ENCODE data around the gene BLOC1S3.

Gene BLOC1S3

DNA sequence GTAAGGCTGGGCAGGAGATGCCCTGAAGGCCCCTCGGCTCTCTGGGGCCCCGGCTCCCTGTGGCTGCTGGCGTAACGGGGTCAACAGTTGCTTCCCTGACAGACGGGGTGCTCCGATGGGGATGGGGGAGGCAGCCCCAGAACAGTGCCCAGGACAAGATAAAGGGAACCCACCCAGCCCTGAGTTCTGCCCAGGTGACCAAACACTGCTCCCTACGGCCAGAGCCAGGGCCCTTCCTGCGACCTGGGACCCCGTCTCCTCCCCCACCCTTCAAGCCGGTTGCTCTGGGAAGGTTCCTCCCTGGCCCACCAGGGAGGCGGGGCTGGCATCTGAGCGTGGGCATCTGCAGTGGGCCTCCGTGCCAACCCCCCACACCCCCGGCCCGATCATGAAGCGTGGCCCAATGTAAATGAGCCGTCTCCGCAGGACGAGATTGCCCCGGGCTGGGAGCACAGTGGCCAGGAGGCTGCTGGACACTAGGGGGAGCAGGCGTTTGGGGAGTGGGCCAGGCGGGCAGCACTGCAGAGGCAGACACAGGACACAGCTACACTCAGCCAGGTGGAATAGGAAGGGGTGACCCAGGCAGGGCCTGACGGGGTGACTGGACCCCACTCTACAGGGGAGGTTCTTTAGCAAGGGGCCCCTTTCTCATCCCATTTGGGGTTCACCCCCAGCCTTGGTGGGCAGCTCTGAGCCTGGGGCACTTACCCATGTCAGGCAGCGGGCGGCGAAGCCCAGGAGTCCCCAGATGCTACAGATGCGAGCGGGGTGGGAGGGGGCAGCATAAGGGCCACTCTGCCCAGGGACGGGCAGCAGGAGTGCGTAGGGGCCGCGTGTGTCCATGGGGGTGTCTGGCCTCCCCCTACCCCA, 16.6 kb upstream of the BLOC1S3 start:
- DNase-seq (ENCODE audit: low read depth in 2 of 2) = no peak

DNA sequence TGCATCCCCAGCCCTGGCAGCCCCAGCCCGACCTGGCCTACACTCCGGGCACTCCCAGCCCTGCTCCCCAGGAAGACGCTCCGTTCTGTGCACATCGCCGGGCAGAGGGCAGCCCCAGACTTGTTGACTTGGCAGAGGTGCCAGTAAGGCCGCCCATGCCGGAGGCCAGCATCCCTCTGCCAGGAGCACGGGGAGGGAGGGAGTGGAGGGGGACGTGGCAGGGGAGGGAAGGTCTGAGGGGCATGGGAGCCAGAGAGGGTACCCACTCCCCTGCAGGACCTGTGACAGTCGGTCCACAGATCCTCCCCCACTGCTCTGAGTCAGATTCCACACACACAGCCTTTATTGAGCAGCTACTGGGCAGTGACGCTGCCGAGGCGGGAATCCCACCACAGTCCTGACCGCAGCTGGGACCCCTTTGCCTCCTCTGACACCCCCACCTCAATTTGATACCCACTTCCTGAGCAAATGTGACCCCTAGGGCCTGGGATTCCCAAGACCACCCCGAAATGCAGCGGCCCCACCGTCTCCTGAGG, 15.9 kb upstream of the BLOC1S3 start:
- DNase-seq (ENCODE audit: low read depth in 2 of 2) = no peak

DNA sequence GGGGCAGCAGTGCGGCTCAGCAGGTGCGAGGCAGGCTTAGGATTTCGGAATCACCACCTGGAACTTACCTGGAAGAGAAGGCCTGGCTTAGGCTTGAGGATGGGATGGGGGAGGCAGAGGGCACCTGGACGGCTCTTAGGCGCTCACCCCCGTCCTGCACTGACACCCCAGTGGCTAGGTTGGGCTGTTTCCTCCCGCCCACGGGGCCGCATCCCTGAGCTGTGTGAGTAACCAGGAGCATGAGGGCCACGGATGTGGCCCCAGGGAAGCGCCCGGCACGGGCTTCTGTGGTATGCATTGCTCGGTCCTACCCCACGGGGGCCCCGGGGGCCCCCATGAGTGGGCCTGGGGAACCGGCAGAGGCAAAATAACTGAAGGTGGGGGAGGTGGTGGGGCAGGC, 15.4 kb upstream of the BLOC1S3 start:
- no peak for DNase-seq (ENCODE audit: low read depth in 2 of 2)

DNA sequence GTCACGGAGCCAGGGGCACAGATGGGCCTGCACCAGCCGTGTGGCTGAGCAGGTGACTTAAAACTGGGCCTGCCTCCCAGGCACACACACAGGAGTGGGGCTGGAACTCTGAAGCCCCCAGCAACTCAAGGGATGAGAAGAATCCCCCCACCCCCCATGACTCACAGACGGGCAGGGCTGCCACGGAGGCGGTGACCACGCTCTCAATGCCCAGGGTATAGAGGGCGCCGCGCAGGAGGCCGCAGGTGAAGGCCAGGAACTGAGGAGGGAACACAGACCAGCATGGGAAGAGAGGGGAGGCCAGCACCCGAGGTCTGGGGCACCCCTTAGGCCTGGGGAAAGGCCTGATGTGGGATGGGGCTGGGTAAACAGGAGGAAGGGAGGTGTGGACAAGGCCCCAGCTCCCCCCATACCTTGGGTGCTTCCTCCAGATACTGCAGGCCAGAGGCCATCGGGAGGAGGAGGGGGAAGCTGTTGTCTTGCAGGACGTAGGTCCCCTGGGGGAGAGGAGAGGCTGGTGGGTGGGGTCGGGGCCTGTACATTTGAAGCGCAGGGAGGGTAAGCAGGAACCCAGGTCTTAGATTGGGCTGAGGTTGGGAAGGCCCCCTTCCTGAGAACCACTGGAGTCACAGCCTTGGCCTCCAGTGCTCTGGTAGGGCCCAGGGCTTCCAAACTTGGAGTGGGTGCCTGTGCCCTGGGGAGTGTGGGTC, 14.7 kb upstream of the BLOC1S3 start:
- DNase-seq (ENCODE audit: low read depth in 2 of 2) = no peak

DNA sequence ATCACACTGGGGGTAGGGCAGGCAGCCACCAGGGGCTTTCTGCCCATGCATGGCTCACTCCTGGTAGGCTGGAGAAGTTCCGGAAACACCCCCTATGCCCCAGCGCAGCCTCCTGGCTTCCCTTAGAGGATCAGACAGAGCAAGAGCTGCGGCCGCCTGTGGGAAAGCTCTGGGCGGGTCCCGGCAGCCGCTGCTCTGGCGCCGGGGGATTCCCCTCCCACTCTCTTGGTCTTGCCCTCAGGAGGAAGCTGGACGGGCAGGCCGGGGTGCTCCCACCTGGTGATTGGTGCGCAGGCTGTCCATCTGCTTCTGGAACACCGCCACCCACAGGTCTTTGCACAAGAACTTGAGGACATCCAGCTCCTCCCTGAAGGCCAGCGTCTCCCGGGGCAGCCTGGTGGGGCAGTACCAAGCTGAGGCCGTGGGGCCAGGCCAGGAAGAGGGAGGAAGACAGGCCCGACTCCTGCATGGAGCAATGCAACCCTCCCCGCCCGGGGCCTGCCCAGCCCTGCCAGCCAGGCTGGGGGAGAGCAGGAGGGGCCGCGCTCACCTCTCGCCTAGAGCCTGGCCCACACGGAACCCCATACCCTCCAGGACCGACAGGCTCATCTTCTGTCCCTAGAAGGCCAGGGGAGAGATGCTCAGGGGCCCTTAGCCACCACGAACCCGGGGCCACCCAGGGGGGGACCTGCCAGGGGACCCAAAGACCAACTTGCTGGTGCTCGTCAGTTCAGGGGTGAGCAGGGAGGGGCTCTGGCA, 13.8 kb upstream of the BLOC1S3 start:
- peak; percentile 42 to 68 for DNase-seq (ENCODE audit: low read depth in 2 of 2)

DNA sequence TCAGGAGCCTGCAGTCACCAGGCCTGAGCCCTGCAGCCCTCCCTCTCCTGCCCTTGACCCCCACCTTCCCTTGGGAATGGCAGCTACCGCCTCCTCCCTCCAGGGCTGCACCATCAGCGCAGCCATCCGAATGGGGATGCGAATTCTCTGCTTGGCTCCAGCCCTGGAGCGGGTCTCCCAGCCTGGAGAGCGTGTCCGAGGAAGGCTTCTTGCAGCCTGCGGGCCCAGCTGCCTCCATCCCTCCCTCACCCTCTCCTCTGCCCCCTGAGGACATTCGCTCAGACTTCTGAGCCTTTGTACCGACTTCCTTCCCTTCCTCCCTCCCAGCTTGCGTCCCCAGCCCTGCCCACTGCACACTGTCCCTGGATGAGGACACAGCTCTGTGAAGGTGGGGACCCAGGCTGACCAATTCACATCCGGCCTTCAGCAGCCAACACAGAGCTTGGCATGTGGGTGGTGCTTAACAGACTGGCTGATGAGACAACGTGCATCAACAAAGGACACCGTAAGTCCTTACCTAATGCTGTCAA, 11.8 kb upstream of the BLOC1S3 start:
- no peak for DNase-seq (ENCODE audit: low read depth in 2 of 2)

DNA sequence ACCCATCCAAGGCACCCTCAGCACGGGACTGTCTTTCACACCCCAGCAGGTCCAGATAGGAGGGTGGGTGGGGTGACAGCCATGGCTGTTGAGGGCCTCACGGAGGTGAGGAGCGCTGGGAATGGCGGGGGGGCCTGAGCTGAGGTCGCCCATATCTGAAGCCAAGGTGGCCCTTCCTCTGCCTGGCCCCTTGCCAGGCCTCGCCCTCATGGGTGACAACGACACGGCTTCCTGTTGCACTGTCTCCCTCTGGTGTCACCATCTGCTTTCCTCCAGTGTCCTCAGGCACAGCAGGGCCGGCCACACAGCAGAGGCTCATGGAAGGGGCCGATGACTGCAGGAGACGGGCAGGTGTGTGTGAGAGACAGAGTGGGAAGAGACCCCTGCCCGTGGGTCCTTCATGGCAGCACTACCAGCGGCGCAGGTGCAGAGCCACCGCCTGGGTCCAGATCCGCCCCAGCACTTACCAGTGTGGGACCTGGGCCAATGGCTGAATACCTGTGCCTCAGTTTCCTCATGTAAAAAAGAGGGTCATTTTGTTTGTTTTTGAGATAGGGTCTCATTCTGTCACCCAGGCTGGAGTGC, 9.7 kb upstream of the BLOC1S3 start:
- DNase-seq (ENCODE audit: low read depth in 2 of 2) = no peak

DNA sequence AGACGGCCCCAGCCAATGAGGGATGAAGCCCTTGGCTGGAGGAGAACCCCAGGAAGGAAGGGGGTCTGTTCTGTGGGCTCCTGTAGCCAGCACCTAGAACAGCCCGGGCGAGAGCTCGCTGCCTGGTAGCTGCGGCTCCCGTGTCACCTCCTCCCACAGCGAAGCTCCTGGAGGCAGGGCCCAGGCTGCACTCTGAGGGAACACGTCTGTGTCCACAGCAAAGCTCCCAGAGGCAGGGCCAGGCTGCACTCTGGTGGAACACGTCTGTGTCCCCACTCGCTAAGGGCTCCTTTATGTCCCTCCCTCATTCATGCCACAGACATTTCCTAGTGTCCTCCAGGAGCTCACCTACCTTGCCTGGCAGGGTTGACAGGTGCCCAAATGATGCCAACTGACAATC, 9.0 kb upstream of the BLOC1S3 start:
- no peak for DNase-seq (ENCODE audit: low read depth in 2 of 2)

DNA sequence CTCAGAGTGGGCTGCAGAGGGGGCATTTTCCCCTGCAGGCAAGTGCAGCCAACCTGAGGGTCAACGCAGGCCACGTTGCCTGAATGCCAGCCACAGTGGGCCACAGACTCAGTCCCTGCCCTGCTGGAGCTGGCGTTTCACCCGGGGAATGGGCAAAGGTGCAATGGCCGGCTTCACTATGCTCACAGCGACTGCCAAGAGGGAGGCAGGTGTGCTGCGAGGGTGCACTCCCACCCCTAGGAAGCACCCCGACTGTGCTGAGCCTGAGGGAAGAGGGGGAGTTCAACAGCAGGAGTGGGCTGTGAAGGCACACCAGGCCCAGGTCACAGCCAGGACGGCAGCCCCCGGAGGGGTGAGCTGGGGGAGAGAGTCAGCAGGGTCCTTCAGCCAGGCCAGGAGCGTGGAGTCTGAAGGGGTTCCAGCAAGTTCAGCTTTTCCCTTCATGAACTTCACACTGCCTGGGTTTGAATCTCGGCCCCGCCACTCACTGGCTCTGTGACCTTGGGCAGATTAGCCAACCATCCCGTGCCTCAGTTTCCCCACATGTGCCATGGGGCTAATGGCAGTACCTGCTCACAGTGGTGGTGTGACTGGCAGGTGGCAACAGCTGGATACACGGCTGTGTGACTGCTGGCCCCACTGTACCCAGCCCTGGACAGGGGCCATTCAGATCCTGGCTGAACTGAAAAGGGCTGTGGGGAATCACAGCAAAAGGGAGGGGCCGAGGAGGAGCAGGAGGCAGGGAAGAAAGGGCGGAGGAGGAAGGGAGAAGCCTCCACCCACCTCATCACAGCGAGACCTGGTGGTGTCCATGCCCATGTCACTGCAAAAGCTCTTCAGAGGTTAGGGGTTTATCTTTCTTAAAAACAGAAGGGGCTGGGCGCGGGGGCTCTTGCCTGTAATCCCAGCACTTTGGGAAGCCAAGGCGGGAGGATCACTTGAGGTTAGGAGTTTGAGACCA, 8.2 kb upstream of the BLOC1S3 start:
- no peak for DNase-seq (ENCODE audit: low read depth in 2 of 2)

DNA sequence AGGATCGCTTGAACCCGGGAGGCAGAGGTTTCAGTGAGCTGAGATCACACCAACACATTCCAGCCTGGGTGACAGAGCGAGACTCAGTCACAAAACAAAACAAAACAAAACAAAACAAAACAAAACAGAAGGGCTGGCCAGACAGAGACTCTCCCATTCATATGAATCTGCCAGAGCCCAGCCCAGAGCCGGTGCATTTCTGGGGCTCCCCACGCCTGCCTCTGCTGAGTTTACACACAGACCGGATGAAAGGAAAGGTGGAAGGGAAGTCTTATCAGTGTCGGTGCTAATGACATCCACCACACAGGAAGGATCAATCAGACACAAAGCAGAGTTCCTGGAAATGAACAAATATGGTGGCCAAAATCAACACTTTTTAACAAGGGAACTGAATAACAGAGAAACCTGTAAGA, 7.4 kb upstream of the BLOC1S3 start:
- no peak for DNase-seq (ENCODE audit: low read depth in 2 of 2)

DNA sequence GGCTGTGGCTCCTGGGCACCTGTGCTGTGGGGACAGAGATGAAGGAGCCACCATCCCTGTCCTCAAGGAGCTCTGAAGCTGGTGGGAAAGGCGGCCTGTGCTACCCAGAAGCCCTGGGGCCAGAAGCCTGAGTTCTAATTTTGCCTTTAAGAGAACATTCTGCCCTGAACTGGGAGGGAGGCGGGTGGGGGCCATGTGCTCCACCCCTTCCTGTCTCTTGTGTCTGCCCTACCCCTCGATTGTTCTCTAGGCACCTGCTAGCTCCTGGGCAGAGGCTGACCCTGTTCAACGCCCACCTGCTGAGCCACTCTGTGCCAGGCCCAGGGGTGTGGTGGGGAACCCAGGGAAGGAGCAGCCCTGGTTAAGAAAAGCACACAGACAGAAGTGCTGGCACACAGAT, 6.4 kb upstream of the BLOC1S3 start:
- DNase-seq (ENCODE audit: low read depth in 2 of 2) = no peak

DNA sequence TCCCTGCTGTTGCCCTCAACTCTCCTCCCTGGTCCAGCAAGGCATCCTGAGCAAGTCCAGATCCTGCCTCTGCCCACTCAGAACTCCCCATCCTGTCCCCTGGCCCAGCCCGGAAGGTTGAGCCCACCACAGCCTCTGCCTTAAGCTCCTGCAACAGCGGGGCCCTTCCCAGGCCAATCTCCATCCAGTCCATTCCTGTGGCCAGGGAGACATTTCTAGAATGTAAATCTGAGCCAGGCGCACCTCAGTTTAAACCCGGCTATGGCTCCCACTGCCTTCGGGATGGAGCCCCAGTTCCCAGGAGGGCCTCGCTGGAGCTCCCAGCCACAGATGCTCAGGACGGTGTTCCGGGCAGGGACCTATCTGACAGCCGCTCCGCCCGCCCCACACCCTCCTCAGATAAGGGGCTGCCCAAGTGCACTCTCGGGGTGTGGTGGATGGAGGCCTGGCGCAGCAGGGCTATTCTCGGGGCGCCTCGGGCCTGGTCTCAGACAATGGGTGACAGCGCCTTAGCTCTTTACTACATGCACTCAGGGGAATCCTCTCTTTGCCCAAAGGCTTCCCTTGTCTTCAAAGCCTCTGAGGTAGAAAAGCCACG, 5.9 kb upstream of the BLOC1S3 start:
- no peak for DNase-seq (ENCODE audit: low read depth in 2 of 2)

DNA sequence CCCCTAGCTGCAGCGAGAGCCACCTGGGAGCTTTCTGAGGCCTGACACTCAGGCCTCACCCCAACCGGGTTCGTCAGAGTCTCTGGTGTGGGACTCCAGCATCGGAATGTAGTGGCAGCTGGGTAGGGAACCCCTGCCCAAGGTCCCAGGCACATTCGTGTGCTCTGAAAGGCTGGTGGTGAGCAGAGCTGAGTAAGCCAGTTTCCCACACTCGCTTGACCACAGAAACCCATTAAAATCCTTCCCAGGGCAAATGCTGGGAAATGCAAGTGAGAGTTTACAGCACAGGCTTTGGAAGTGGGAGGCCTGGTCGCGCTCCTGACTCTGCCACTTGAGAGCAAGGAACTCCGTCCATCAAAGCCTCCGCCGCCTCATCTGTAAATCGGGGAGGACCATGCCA, 4.8 kb upstream of the BLOC1S3 start:
- DNase-seq (ENCODE audit: low read depth in 2 of 2) = no peak

DNA sequence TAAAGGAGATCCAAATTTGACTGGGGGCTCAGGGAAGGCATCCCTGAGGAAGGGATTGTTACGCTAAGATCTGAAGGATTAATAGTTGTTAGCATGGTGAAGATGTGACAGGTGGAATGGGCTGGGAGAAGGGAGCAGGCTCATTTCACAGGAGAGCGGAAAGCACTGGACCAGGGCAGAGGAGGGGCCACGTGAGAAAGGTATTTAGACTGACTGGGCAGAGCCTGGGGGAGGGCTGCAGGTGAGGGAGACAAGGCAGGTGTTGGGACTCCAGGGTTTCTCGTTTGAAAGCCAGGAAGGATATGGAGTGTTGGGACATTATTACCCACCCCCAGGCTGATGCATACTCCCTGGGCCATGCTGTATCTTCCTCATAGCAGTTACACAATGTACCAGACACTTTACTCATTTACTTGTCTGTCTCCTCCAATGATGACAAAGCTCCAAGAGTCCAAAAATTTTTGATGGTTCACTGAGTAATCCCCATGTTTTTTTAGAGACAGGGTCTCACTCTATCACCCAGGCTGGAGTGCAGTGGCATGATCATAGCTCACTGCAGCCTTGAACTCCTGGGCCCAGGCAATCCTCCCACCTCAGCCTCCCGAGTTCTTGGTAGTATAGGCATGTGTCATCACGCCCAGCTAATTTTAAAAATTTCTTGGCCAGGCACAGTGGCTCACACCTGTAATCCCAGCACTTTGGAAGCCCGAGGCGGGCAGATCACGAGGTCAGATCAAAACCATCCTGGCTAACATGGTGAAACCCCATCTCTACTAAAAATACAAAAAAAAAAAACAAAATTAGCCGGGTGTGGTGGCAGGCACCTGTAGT, 2.9 kb upstream of the BLOC1S3 start:
- DNase-seq (ENCODE audit: low read depth in 2 of 2) = no peak

DNA sequence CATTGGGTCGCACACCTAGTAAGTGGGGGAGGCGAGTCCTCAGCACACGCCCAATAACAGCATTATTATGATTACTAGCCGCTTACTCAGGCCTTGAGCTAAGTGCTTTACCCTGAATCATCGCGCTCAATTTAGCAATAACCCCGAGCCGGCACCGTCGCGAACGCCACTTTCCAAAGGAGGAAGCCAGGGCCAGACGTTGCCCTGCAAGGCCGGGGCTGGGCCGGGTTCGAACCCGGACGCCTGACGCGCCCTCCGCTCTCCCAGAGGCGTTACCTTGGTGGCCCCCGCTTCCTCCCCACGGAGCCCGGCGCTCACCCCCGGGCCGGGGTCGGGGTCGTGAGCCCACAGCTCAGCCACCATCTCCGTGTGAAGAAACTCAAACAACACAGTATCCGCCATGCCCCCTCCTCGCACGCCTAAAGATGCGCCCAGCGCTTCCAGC, 745 bp upstream of the BLOC1S3 start, which contains the start of gene TRAPPC6A:
Gene TRAPPC6A, minus strand, starts transcription at position 421 of the 445 bp plus-strand sequence. Its CDS starts 19 bp downstream, at position 402.
- no peak for DNase-seq (ENCODE audit: low read depth in 2 of 2)

DNA sequence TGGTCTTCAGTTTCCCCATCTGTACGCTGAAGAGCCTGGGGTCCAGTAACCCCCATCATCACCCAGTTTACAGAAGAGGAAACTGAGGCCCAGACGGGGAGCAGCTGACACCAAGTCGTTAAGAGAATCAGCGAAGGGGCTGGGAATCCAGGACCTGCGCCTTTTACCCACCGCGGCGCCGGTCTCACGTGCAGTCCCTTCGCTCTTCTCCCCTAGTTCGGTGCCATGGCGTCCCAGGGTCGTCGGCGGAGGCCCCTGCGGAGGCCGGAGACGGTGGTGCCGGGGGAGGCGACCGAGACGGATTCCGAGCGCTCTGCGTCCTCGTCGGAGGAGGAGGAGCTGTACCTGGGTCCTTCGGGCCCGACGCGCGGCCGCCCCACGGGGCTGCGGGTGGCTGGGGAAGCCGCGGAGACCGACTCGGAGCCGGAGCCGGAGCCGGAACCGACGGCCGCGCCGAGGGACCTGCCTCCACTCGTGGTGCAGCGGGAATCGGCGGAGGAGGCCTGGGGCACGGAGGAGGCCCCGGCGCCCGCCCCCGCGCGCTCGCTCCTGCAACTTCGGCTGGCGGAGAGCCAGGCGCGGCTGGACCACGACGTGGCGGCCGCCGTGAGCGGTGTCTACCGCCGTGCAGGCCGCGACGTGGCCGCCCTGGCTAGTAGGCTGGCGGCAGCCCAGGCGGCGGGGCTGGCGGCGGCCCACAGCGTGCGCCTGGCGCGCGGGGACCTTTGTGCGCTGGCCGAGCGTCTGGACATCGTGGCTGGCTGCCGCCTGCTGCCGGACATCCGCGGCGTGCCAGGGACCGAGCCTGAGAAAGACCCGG, 698 bp downstream of the BLOC1S3 start:
- peak; percentile 28 to 33 for DNase-seq (ENCODE audit: low read depth in 2 of 2)

DNA sequence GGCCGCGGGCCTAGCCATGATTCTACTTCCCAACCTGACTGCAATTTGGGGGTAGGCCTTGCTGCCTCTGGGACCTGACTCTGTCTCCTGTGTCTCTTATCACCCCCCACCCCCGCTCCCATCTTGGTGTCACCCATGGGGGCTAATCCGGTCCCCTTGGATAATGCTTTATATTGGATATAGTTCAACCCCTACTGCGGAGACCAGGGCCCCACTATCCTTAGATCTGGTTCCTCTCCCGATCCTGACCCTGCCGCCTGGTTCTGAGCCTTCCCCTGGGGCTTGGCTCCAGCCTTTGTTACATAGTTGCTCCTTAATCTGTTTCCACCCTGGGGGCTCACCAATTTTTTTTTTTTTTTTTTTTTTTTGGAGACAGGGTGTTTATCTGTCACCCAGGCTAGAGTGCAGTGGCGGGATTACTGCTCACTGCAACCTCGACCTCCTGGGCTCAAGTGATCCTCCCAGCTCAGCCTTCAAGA, 1.3 kb downstream of the BLOC1S3 start:
- DNase-seq (ENCODE audit: low read depth in 2 of 2) = no peak

DNA sequence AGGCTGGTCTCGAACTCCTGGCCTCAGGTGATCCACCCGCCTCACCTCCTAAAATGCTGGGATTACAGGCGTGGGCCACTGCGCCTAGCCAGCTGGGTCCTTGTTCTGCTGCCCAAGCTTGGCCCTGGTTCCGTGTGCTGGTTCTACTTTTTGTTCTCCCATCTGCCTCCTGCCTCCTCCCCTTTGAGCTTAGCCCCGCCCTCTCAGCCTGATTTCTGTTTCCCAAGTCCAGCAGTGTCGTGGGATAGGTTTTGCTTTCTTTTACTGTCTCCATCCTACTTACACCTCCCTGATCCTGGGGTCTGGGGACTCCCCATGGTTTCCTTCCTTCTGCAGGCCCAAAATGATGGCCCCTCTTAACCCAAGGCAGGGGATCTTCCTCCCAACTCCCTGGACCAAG, 2.4 kb downstream of the BLOC1S3 start:
- no peak for DNase-seq (ENCODE audit: low read depth in 2 of 2)

Data from stimulated activated CD4-positive, alpha-beta T cell treated with anti-CD3 and anti-CD28 coated beads, Interleukin-4, amount 100 ng/mL, for 48 hours (primary cell).